ENCODE results near the gene ZBTB1.

- TF ChIP-seq CTCF (IDR thresholded peaks at IDR 0.05) (no peak), POLR2A (IDR thresholded peaks at IDR 0.05) (no peak)
Observed at GRCh38 chr14:64464651-64465050, 39.9 kb upstream of the ZBTB1 start.
